NB4 (cell line): ENCODE results near the gene INPP5A.

Experiments
- DNase-seq: peaks from one replicate; pipeline ENCODE4 v3.0.0; 2010; ENCODE audit warnings: low read depth
- H3K4me3 ChIP-seq: one replicate; pipeline ENCODE4 v1.5.1; 2011; ENCODE audit warnings: mild to moderate bottlenecking, low read depth, low read length, moderate library complexity
- CTCF ChIP-seq: IDR thresholded peaks from one replicate; pipeline ENCODE4 v1.5.1; 2012; ENCODE audit warnings: low read depth, low read length
- MAX ChIP-seq: IDR thresholded peaks from 2 replicates; pipeline ENCODE4 v1.6.1; 2011; ENCODE audit warnings: low read depth, low read length
- MYC ChIP-seq: IDR thresholded peaks from 2 replicates; pipeline ENCODE4 v1.6.1; 2011; ENCODE audit warnings: low read depth, low read length
- POLR2A ChIP-seq: IDR thresholded peaks from 2 replicates; pipeline ENCODE4 v1.6.1; 2011; ENCODE audit warnings: mild to moderate bottlenecking; ENCODE audit not compliant: insufficient read length; ENCODE audit errors: extremely low read depth

The INPP5A gene

GRCh38 chr10:132578287-132578951 is 40.8 kb downstream of the INPP5A start:
- no peak for DNase-seq

DNA sequence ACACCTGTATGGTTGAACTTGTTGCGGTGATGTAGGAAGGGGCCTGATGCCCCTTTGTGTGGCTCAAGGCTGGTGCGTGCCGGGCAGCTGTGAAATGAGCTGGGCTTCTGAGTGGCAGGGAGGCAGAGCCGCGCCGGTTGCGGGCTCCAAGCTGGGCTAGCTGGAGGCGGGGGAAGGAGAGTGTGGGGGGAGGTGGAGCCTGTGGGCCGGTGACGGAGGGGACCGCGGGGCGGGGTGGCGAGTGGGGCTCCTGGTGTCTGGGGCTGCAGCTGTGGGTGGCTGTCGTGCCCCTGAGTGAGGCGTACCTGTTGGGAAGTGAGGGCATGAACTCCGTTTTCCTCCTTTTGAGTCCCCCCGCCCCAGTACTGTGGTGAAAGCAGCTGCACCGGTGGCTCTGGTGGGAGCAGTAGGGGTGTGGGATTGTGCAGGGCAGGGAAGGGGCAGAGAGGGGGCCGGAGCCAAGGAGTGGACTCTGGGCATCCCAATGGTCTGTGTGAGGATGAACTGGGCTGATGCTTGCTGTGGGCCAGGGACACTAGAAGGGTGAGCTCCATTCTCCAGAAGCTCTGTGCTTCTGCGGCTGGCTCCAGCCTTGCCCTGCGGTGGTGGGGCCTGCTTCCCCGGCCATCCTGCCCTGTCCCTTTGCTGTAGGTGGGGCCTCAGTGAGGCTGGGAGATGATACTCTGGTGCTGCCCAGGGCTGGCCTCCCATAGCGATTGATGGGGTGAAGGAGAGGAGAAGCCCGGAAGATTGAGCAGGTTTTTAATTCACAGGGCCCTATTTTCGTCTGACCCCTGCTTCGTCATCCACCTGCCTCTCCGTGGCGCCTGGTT is 41.7 kb downstream of the INPP5A start:
- TF ChIP-seq POLR2A (no peak), MAX (no peak), MYC (no peak), CTCF (no peak)
- DNase-seq, result no peak
- H3K4me3 ChIP-seq, result no peak overlapping the region

More at GRCh38 chr10:132578287-132578951, 40.8 kb downstream of the INPP5A start:
- TF ChIP-seq CTCF, result no peak
- no peak overlapping the region for H3K4me3 ChIP-seq

DNA sequence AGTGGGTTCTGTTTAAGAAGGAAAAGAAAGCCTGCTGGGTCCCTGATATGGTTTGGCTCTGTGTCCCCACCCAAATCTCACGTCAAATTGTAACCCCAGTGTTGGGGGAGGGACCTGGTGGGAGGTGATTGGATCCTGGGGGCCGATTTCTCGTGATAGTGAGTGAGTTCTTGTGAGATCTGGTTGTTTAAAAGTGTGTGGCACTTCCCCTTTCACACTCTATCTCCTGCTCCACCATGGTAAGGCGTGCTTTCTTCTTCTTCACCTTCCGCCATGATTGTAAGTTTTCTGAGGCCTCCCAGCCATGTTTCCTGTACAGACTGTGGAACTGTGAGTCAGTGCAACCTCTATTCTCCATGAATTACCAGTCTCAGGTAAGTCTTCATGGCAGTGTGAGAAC is 42.6 kb downstream of the INPP5A start:
- DNase-seq, result no peak
- no peak for TF ChIP-seq CTCF
- TF ChIP-seq MAX, result no peak
- TF ChIP-seq MYC, result no peak
- TF ChIP-seq POLR2A, result no peak

GRCh38 chr10:132580617-132581016 is 43.0 kb downstream of the INPP5A start:
- H3K4me3 ChIP-seq, result no peak overlapping the region
- TF ChIP-seq POLR2A (no peak), MAX (no peak), MYC (no peak), CTCF (no peak)
- DNase-seq, result no peak

More for the DNA sequence above, 42.6 kb downstream of the INPP5A start:
- H3K4me3 ChIP-seq, result no peak overlapping the region

GRCh38 chr10:132582137-132582536 is 44.5 kb downstream of the INPP5A start:
- no peak for DNase-seq
- no peak overlapping the region for H3K4me3 ChIP-seq
- TF ChIP-seq MAX, result no peak
- no peak for TF ChIP-seq MYC
- TF ChIP-seq CTCF, result no peak
- no peak for TF ChIP-seq POLR2A

DNA sequence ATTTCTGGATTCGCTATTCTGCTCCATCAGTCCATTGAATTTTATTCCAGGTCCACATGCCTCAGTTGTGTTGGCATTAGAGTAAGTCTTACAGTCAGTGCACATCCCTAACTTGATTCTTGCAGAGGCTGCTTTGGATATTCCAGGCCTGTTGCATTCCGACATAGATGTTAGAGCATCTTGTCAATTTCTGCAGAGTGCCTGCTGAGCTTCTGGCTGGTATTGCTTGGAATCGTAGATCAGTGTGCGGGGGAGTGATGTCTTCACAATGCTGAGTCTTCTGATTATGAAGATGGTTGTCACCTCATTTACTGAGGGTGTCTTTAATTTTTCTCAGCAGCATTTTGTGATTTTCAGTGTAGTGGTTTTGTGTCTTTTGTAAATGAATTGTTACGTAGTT is 45.2 kb downstream of the INPP5A start:
- TF ChIP-seq POLR2A, result no peak
- TF ChIP-seq MAX, result no peak
- no peak for TF ChIP-seq MYC
- TF ChIP-seq CTCF, result no peak
- no peak overlapping the region for H3K4me3 ChIP-seq
- peak; percentile 50 for DNase-seq
